Kidney epithelial cell (primary cell): Measurements from ENCODE around the gene RAMP3. TPM values are rescaled to one million over a fixed set of nuclear protein-coding genes. Genes with fewer than 3 reads are reported as not detected.

Experiments
- DNase-seq: peaks from one replicate; pipeline ENCODE4 v3.0.0-alpha.2; 2010; ENCODE audit warnings: low read depth
- H3K27me3 ChIP-seq: 2 replicates; pipeline ENCODE4 v1.6.0; 2011; ENCODE audit warnings: low read length; ENCODE audit not compliant: control insufficient read depth, insufficient read depth
- H3K36me3 ChIP-seq: 2 replicates; pipeline ENCODE4 v1.5.1; 2011; ENCODE audit warnings: low read length; ENCODE audit not compliant: control insufficient read depth, insufficient read depth
- H3K4me3 ChIP-seq: 2 replicates; pipeline ENCODE4 v1.5.1; 2011; ENCODE audit warnings: low read depth, mild to moderate bottlenecking, control low read depth, low read length
- total RNA-seq: library from RNA; depleted of rRNA; stranded (reverse); fragments of >200 nt; gene quantifications from 2 replicates; pipeline ENCODE4 v1.2.3, GENCODE V29; 2015
- TF ChIP-seq, protein P1 (sequence below): IDR thresholded peaks from 2 replicates; pipeline ENCODE4 v1.5.1; 2011; ENCODE audit warnings: mild to moderate bottlenecking, moderate library complexity, low read length, control low read depth, inconsistent platforms; ENCODE audit not compliant: insufficient read depth, poor library complexity, severe bottlenecking

RAMP3 gene
- total RNA-seq, 1 donor from 2014 or later: not detected

DNA sequence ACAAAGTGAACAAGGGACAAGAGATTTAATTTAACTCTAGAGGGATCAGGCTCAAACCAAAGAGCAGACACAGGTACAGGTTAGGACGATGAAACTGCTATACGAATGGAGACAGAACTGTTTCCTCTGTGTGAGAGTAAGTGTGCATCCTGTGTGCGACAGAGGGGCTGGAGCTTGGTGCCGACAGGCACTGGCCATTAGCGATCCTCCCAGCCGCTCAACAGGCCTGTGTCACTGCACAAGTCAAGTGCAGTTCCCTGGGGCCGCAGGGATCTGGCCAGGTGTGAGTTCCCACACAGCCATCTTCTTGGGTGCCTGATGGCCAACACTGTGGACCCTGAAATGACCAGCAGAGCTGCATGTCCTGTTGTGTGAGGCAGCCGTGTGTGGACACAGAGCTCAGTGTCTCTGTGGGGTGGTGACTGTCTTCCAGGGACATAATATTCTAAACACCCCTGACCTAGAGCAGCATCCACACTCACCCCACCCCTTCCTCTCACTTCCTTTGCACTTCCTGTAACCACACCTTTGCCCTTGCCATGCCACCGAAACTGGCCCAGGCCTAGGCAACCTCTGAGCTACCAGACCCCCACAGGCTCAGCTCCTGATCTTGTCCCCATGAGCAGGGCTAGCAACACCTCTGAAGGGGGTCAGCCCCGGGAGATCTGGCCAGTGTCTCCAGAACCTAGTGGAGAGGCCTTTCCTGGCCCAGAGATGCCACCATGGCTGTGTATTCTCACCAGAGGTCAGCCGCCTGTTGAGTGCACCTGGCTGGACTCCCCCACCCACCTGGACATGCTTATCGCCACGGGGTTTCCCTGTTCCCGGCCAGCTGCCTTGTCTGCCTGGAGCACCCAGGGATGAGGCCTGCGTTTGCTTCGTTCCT lies 34.4 kb upstream of the RAMP3 start:
- Histone ChIP-seq H3K27me3 (no peaks in the 10 kb centered on the region), H3K36me3 (no peaks in the 10 kb centered on the region), H3K4me3 (no peak overlapping the region)
- TF ChIP-seq, protein P1, sequence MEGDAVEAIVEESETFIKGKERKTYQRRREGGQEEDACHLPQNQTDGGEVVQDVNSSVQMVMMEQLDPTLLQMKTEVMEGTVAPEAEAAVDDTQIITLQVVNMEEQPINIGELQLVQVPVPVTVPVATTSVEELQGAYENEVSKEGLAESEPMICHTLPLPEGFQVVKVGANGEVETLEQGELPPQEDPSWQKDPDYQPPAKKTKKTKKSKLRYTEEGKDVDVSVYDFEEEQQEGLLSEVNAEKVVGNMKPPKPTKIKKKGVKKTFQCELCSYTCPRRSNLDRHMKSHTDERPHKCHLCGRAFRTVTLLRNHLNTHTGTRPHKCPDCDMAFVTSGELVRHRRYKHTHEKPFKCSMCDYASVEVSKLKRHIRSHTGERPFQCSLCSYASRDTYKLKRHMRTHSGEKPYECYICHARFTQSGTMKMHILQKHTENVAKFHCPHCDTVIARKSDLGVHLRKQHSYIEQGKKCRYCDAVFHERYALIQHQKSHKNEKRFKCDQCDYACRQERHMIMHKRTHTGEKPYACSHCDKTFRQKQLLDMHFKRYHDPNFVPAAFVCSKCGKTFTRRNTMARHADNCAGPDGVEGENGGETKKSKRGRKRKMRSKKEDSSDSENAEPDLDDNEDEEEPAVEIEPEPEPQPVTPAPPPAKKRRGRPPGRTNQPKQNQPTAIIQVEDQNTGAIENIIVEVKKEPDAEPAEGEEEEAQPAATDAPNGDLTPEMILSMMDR: no peak
- no peak for DNase-seq

DNA sequence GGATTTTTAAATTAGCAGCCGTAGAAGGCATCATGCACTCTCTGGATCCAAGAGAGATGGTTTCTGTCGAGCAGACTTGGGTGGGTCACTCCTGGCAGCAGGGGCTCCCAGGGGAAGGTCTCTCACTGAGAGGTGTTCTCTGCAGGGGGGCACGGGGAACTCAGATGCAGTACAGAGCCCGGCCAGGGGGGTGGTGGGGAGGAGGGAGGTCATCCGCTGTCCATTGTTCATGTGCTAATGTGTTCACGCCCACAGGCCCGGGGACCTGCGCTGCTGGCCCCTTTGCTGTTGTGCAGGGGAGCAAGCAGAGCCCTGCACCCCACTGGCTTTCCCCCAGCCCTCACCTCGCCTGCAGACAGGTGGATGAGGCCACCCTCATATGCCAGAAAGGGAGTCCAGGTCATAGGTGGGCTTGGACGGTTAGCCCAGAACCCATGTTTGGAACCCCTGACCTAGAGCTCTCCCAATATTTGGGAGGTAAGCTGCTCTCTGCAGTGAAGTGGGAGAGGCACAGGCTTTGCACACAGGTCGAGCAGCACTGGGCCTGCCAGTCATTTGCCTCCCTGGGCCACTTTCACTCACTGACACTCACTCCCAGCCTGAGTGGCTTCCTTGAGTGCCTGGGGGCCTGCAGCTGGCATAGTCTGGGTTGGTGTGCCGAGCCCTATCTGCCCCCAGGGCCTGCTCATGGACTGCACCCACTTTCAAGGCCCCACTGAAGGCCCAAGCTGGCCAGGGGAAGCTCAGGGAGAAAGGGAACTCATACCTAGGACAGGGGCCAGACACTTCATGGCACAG lies 33.5 kb upstream of the RAMP3 start:
- DNase-seq: no peak
- TF ChIP-seq, protein P1: no peak

DNA sequence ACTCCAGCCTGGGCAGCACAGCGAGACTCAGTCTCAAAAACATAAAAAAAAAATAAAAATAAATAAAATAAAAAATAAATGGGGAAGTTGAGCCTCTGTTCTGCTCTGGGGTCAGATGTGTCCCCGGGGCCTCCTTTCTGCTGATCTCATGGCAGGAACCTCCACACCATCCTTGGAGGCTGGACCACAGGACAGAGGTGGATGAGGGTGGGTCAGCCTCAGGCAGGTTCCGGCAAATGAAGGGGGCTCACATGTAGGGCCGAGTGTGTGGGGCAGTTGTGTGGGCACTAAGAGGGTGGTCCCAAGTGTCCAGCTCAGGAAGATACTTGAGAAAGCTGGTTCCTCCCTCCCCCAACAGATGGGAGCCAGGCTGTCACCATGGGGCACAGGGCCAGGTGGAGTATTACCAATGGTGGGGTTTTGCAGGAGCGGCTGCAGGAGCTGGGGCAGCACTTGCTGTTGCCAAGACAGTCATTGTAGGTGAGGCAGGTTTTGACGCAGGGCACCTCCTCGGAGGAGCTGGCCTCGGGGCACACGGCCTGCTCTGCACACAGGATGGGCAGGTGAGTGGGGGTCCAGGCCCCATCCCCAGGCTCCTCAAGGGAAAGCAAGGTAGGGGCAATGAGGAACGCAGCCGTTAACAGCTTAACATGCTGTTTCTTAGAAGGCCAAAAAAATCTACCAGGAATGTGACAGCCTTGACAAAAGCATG lies 32.2 kb upstream of the RAMP3 start:
- no peaks in the 10 kb centered on the region for H3K36me3 ChIP-seq
- no peak overlapping the region for H3K4me3 ChIP-seq
- H3K27me3 ChIP-seq: peaks cover 2% of the 10 kb centered on the region
- DNase-seq: no peak
- TF ChIP-seq, protein P1: no peak

More for the DNA sequence above, 33.5 kb upstream of the RAMP3 start:
- H3K36me3 ChIP-seq: no peaks in the 10 kb centered on the region
- no peaks in the 10 kb centered on the region for H3K27me3 ChIP-seq
- H3K4me3 ChIP-seq: no peak overlapping the region

DNA sequence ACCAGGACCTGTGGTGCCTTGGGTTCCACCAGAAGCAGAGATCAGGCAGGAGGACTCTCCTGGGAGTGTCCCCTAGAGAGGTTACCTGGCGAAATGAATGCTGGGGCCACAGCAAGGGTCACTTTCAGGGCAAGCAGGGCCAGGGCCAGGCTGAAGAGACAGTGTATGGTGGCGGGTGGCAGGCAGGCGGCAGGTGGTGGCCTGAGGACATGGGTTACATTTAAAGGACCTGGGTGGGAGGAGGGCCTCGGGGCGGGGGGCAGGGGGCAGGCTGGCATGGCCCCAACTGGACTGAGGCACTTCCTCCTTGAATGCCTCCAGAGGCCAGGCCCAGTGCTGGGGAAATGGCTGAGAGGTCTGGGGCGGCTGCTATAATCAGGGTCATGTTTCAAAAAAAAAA lies 31.4 kb upstream of the RAMP3 start:
- TF ChIP-seq, protein P1: no peak
- no peaks in the 10 kb centered on the region for H3K36me3 ChIP-seq
- peaks cover 2% of the 10 kb centered on the region for H3K27me3 ChIP-seq
- no peak for DNase-seq
- H3K4me3 ChIP-seq: no peak overlapping the region

DNA sequence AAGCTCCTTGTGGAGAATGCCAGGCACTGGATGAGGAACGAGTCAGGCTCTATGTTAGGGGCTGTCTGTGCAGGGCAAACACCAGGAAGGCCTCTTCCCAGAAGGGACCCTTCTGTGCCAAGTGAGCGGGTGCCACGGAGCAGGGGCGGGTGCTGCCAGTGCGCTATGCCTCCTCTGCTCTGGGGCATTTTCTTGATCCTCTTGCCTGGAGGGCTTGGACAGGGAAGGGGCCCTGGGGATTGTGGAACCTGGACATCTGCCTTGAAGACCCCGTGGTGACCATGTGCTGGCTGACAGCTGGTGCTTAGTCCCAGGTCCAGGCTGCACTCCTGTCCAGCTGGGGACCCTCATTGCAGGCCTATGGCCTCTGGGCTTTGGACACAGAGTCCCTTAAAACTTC lies 30.7 kb upstream of the RAMP3 start:
- TF ChIP-seq, protein P1: no peak
- Histone ChIP-seq H3K36me3 (no peaks in the 10 kb centered on the region), H3K27me3 (peaks cover 2% of the 10 kb centered on the region), H3K4me3 (no peak overlapping the region)
- DNase-seq: no peak
